Chondrocyte (in vitro differentiated cells): ENCODE measurements around the gene PNCK. TPM values are rescaled to one million over a fixed set of nuclear protein-coding genes. Genes with fewer than 3 reads are reported as not detected.
"Not testable (repeated sequence)": the region's sequence is repeated elsewhere in the genome, so short reads cannot be mapped to it uniquely, and the experiment has no call there.

Experiments used
- DNase-seq: peaks from one replicate; pipeline ENCODE4 v3.0.0; 2021; ENCODE audit warnings: mixed read lengths, low spot score
- H3K27ac Mint-ChIP-seq: one replicate; pipeline ENCODE4 v1.8.0; 2021; ENCODE audit warnings: mild to moderate bottlenecking, moderate library complexity, mixed read lengths; ENCODE audit not compliant: unreplicated experiment
- H3K27me3 Mint-ChIP-seq: 2 replicates; pipeline ENCODE4 v1.8.0; 2021; ENCODE audit warnings: low read depth, mixed read lengths
- H3K36me3 Mint-ChIP-seq: 2 replicates; pipeline ENCODE4 v1.8.0; 2021; ENCODE audit warnings: low read depth, mixed read lengths
- H3K4me1 Mint-ChIP-seq: 2 replicates; pipeline ENCODE4 v1.8.0; 2021; ENCODE audit warnings: low read depth, mild to moderate bottlenecking, mixed read lengths
- H3K4me3 Mint-ChIP-seq: one replicate; pipeline ENCODE4 v1.8.0; 2021; ENCODE audit warnings: mild to moderate bottlenecking, moderate library complexity, mixed read lengths; ENCODE audit not compliant: unreplicated experiment
- H3K9me3 Mint-ChIP-seq: 2 replicates; pipeline ENCODE4 v1.8.0; 2021; ENCODE audit warnings: low read depth, mixed read lengths
- total RNA-seq: library from RNA; stranded (reverse); gene quantifications from 3 replicates; pipeline ENCODE4 v1.2.1, GENCODE V29; 2021
- TF ChIP-seq, protein P1 (sequence below): fragments of 200-600 bp; sonication (generic); IDR thresholded peaks from 2 replicates; pipeline ENCODE4 v1.5.0; 2021; ENCODE audit warnings: antibody characterized with exemption, mild to moderate bottlenecking, moderate library complexity

The PNCK gene
- total RNA-seq, 1 donor from 2014 or later, result 3.2 TPM

DNA sequence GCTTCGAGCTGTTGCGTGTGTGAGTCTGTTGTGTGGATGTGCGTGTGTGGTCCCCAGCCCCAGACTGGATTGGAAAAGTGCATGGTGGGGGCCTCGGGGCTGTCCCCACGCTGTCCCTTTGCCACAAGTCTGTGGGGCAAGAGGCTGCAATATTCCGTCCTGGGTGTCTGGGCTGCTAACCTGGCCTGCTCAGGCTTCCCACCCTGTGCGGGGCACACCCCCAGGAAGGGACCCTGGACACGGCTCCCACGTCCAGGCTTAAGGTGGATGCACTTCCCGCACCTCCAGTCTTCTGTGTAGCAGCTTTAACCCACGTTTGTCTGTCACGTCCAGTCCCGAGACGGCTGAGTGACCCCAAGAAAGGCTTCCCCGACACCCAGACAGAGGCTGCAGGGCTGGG lies 22.5 kb upstream of the PNCK start:
- TF ChIP-seq, protein P1, sequence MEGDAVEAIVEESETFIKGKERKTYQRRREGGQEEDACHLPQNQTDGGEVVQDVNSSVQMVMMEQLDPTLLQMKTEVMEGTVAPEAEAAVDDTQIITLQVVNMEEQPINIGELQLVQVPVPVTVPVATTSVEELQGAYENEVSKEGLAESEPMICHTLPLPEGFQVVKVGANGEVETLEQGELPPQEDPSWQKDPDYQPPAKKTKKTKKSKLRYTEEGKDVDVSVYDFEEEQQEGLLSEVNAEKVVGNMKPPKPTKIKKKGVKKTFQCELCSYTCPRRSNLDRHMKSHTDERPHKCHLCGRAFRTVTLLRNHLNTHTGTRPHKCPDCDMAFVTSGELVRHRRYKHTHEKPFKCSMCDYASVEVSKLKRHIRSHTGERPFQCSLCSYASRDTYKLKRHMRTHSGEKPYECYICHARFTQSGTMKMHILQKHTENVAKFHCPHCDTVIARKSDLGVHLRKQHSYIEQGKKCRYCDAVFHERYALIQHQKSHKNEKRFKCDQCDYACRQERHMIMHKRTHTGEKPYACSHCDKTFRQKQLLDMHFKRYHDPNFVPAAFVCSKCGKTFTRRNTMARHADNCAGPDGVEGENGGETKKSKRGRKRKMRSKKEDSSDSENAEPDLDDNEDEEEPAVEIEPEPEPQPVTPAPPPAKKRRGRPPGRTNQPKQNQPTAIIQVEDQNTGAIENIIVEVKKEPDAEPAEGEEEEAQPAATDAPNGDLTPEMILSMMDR, result no peak
- H3K9me3 Mint-ChIP-seq, result no peaks in the 10 kb centered on the region
- no peaks in the 10 kb centered on the region for H3K27me3 Mint-ChIP-seq
- no peak overlapping the region for H3K27ac Mint-ChIP-seq
- H3K36me3 Mint-ChIP-seq, result peaks cover 6% of the 10 kb centered on the region
- H3K4me1 Mint-ChIP-seq, result peaks cover 3% of the 10 kb centered on the region
- no peak overlapping the region for H3K4me3 Mint-ChIP-seq
- DNase-seq, result no peak

DNA sequence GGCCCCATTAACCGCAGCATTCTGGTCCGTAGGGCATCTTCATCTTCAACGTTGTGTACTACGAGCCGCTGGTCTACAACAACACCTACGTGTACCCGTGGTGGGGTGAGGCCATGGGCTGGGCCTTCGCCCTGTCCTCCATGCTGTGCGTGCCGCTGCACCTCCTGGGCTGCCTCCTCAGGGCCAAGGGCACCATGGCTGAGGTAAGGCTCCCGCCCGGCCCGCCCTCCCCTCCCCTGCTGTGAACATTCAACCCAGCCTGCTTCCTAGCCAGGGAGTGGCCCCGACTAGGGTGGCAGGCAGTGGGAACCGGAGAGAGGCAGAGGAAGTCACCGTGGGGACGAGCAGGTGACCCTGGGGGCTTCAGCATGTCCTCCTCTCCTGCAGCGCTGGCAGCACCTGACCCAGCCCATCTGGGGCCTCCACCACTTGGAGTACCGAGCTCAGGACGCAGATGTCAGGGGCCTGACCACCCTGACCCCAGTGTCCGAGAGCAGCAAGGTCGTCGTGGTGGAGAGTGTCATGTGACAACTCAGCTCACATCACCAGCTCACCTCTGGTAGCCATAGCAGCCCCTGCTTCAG lies 21.2 kb upstream of the PNCK start:
- Mint-ChIP-seq H3K4me1 (peaks cover under 1% of the 10 kb centered on the region), H3K9me3 (no peaks in the 10 kb centered on the region), H3K4me3 (no peak overlapping the region), H3K27me3 (no peaks in the 10 kb centered on the region), H3K36me3 (peaks cover 6% of the 10 kb centered on the region), H3K27ac (no peak overlapping the region)
- TF ChIP-seq, protein P1, result no peak
- peak; percentile 83 for DNase-seq

DNA sequence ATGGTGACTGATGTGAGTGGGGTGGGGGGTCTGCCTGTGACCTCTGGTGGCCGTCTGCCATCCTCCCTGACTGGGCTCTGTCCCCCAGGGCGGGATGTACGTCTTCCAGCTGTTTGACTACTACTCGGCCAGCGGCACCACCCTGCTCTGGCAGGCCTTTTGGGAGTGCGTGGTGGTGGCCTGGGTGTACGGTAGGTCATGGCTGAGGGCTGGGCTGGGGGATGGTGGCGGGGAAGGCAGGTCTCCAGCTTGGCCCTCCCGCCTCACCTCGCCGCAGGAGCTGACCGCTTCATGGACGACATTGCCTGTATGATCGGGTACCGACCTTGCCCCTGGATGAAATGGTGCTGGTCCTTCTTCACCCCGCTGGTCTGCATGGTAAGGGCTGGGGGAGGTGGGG lies 20.6 kb upstream of the PNCK start:
- H3K36me3 Mint-ChIP-seq, H3K27me3 Mint-ChIP-seq, H3K4me1 Mint-ChIP-seq, H3K9me3 Mint-ChIP-seq, H3K27ac Mint-ChIP-seq, H3K4me3 Mint-ChIP-seq, DNase-seq: not testable (repeated sequence)

DNA sequence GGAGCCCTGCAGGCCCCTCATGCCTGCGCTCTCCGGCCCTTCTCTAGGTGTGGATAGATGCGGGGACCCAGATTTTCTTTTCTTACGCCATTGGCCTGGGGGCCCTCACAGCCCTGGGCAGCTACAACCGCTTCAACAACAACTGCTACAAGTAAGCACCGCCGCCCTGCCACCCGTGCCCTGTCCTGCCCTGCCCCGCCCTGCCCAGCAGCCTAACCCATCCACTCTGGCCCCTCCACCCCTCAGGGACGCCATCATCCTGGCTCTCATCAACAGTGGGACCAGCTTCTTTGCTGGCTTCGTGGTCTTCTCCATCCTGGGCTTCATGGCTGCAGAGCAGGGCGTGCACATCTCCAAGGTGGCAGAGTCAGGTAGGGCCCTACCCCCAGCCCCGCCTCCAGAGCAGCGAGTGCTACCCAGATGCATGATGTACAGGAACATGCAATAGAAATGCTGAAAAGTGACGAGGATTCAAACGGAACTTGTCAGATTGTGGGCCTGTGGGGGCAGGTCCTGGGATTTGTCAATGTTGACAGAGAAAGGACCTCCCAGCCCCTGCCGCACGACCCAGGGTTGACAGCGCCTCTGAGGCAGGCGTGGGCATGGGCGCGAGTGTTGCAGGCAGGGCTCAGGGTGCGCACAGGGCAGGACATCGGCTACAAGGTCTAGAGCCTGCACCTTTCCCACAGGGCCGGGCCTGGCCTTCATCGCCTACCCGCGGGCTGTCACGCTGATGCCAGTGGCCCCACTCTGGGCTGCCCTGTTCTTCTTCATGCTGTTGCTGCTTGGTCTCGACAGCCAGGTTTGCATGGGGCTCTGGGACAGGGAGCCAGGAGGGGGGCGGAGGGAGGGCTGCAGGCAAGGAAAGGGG lies 19.8 kb upstream of the PNCK start:
- Mint-ChIP-seq H3K27me3 (no peaks in the 10 kb centered on the region), H3K4me3 (no peak overlapping the region), H3K9me3 (no peaks in the 10 kb centered on the region), H3K36me3 (peaks cover 6% of the 10 kb centered on the region), H3K4me1 (peaks cover 2% of the 10 kb centered on the region), H3K27ac (no peak overlapping the region)
- TF ChIP-seq, protein P1, result no peak
- DNase-seq, result peak; percentile 85

DNA sequence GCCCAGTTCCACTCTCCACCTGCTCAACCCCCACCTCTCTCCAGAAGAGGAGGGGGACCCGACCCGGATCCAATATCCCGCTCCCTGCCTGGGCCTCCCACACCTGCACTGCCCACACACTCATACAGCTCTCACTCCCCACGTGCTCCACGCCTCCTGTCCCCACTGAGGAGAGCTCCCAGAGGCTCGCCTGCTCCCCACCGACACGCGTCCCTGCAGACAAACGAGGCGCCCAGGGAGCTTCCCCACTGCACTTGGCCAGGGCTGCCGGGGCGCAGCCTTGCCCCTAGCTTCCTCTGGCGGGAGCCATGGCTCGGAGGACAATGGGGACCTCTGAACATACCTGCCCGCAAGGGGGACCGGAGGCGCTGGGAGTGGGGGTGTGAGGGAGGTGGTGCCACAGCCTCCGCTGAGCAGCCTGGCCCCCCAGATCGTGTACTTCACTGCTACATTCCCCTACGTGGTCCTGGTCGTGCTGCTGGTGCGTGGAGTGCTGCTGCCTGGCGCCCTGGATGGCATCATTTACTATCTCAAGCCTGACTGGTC lies 19.1 kb upstream of the PNCK start:
- H3K4me3 Mint-ChIP-seq, result no peak overlapping the region

More for the DNA sequence above, 19.1 kb upstream of the PNCK start:
- Mint-ChIP-seq H3K27me3 (no peaks in the 10 kb centered on the region), H3K27ac (no peak overlapping the region), H3K9me3 (no peaks in the 10 kb centered on the region), H3K4me1 (peaks cover 2% of the 10 kb centered on the region), H3K36me3 (peaks cover 6% of the 10 kb centered on the region)
- TF ChIP-seq, protein P1, result no peak
- peak; percentile 91 for DNase-seq
